ENCODE results near the gene BTLA.

GRCh38 chr3:112470788-112471187, 28.5 kb downstream of the BTLA start:
- TF ChIP-seq ZNF512B (CRISPR knock-in tag; IDR thresholded peaks at IDR 0.05; ENCODE audit: borderline replicate concordance), result no peak
- no peak for TF ChIP-seq ZBTB2 (CRISPR knock-in tag; IDR thresholded peaks at IDR 0.05; ENCODE audit: low read depth)
- TF ChIP-seq SP1 (IDR thresholded peaks at IDR 0.05), result no peak
- no peak for TF ChIP-seq SP1 (CRISPR knock-in tag; IDR thresholded peaks at IDR 0.05)
- no peak for TF ChIP-seq ZNF530 (CRISPR knock-in tag; IDR thresholded peaks at IDR 0.05; ENCODE audit: low read depth)

Measured in HepG2 (cell line).